C4-2B (cell line): Measurements from ENCODE around the gene SURF4.

Source experiments
- ZFX ChIP-seq: fragments of 450-650 bp; IDR thresholded peaks from 2 replicates; pipeline ENCODE4 v1.6.1; 2017
- TF ChIP-seq, protein P1 (sequence below): fragments of 450-650 bp; conservative IDR thresholded peaks from 2 replicates; pipeline ENCODE4 v1.5.1; 2017; ENCODE audit warnings: mild to moderate bottlenecking

- TF ChIP-seq, protein P1, sequence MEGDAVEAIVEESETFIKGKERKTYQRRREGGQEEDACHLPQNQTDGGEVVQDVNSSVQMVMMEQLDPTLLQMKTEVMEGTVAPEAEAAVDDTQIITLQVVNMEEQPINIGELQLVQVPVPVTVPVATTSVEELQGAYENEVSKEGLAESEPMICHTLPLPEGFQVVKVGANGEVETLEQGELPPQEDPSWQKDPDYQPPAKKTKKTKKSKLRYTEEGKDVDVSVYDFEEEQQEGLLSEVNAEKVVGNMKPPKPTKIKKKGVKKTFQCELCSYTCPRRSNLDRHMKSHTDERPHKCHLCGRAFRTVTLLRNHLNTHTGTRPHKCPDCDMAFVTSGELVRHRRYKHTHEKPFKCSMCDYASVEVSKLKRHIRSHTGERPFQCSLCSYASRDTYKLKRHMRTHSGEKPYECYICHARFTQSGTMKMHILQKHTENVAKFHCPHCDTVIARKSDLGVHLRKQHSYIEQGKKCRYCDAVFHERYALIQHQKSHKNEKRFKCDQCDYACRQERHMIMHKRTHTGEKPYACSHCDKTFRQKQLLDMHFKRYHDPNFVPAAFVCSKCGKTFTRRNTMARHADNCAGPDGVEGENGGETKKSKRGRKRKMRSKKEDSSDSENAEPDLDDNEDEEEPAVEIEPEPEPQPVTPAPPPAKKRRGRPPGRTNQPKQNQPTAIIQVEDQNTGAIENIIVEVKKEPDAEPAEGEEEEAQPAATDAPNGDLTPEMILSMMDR: no peak
- no peak for TF ChIP-seq ZFX
Measured at GRCh38 chr9:133397895-133398294, 22.0 kb upstream of the SURF4 start.
